Activated CD8-positive, alpha-beta memory T cell treated with anti-CD3 and anti-CD28 coated beads, Interleukin-2, amount 50 U/mL, for 1 hour (primary cell): Measurements from ENCODE around the gene CEBPG.

ENCODE experiments used
- DNase-seq: peaks from one replicate; pipeline ENCODE4 v3.0.0-alpha.2; 2020; ENCODE audit errors: extremely low read depth

Gene CEBPG

GRCh38 chr19:33373453-33374235, at the start of gene CEBPG:
CEBPG (plus strand) TSS chr19:33373709; CDS start chr19:33379240, 5,531 bp downstream.
- DNase-seq: peak; percentile 68

GRCh38 chr19:33324628-33325027, 48.9 kb upstream of the CEBPG start:
- DNase-seq: no peak

GRCh38 chr19:33325920-33326319, 47.6 kb upstream of the CEBPG start:
- DNase-seq: no peak

- no peak for DNase-seq
Observed at GRCh38 chr19:33329060-33329459, 44.4 kb upstream of the CEBPG start.

- no peak for DNase-seq
Observed at GRCh38 chr19:33329736-33330135, 43.8 kb upstream of the CEBPG start.

GRCh38 chr19:33332248-33332647, 41.3 kb upstream of the CEBPG start:
- DNase-seq: no peak

GRCh38 chr19:33333151-33333550, 40.4 kb upstream of the CEBPG start:
- no peak for DNase-seq

GRCh38 chr19:33333642-33334041, 39.9 kb upstream of the CEBPG start:
- DNase-seq: no peak

GRCh38 chr19:33334271-33334670, 39.2 kb upstream of the CEBPG start:
- DNase-seq: no peak

GRCh38 chr19:33335446-33335845, 38.1 kb upstream of the CEBPG start:
- DNase-seq: no peak

GRCh38 chr19:33339016-33339984, 34.2 kb upstream of the CEBPG start:
- DNase-seq: no peak

- DNase-seq: no peak
Observed at GRCh38 chr19:33340991-33341390, 32.5 kb upstream of the CEBPG start.

- DNase-seq: no peak
Observed at GRCh38 chr19:33343301-33343700, 30.2 kb upstream of the CEBPG start.

- DNase-seq: no peak
Observed at GRCh38 chr19:33343859-33344572, 29.5 kb upstream of the CEBPG start.

GRCh38 chr19:33344573-33344925, 29.0 kb upstream of the CEBPG start:
- DNase-seq: no peak

GRCh38 chr19:33345163-33345562, 28.3 kb upstream of the CEBPG start:
- DNase-seq: no peak

- DNase-seq: no peak
Observed at GRCh38 chr19:33346665-33347064, 26.8 kb upstream of the CEBPG start.

- no peak for DNase-seq
Observed at GRCh38 chr19:33347300-33347699, 26.2 kb upstream of the CEBPG start.

GRCh38 chr19:33348301-33349010, 25.1 kb upstream of the CEBPG start:
- DNase-seq: no peak

- DNase-seq: no peak
Observed at GRCh38 chr19:33349319-33350289, 23.9 kb upstream of the CEBPG start.
